HEK293 (cell line): Measurements from ENCODE around the gene CH25H.

Experiments used
- CTCF ChIA-PET: fragments of 350-600 bp; formaldehyde crosslinking; extraction: SDS; loops from one replicate; lab custom pipeline; 2021; ENCODE audit warnings: antibody characterized with exemption; lab: Yijun Ruan, JAX
- POLR2A ChIA-PET: fragments of 300-600 bp; formaldehyde crosslinking; extraction: SDS; loops from one replicate; lab custom pipeline; 2020; ENCODE audit warnings: antibody characterized with exemption, inconsistent platforms; lab: Yijun Ruan, JAX
- H3K27ac ChIP-seq: fragments of 200-500 bp; sonication (Bioruptor generic); 2 replicates; pipeline ENCODE4 v1.5.1; 2014; ENCODE audit warnings: low read depth, low read length, control low read depth, inconsistent platforms; ENCODE audit errors: extremely low read depth
- H3K36me3 ChIP-seq, 2 experiments: fragments of 200-500 bp in 1 of 2; sonication (Bioruptor generic) in 1 of 2; 1 replicate in 1 of 2; 2 replicates in 1 of 2; pipeline ENCODE4 v1.5.1; 2014 to 2017; ENCODE audit warnings: inconsistent platforms in 2 of 2, low read length in 2 of 2; ENCODE audit not compliant: control insufficient read depth in 2 of 2, insufficient read depth in 1 of 2
- H3K4me1 ChIP-seq: fragments of 200-500 bp; sonication (Bioruptor generic); 2 replicates; pipeline ENCODE4 v1.5.1; 2014; ENCODE audit warnings: mild to moderate bottlenecking, low read length, inconsistent platforms; ENCODE audit not compliant: control insufficient read depth, insufficient read depth
- H3K4me3 ChIP-seq: 2 replicates; pipeline ENCODE4 v1.5.1; 2011; ENCODE audit warnings: low read depth, mild to moderate bottlenecking, control low read depth, low read length, moderate library complexity
- H3K9me3 ChIP-seq: fragments of 200-500 bp; sonication (Bioruptor generic); 2 replicates; pipeline ENCODE4 v1.5.1; 2014; ENCODE audit warnings: low read depth, low read length, inconsistent platforms; ENCODE audit not compliant: control insufficient read depth, insufficient read depth
- FEZF1 ChIP-seq: fragments of 450-650 bp; formaldehyde crosslinking; IDR thresholded peaks from 2 replicates; pipeline ENCODE4 v1.5.1; 2016; ENCODE audit warnings: missing biosample characterization, missing genetic modification characterization
- GLIS2 ChIP-seq: fragments of 450-650 bp; formaldehyde crosslinking; IDR thresholded peaks from 2 replicates; pipeline ENCODE4 v1.5.1; 2016; ENCODE audit warnings: missing biosample characterization, missing genetic modification characterization
- KLF1 ChIP-seq: fragments of 450-650 bp; formaldehyde crosslinking; IDR thresholded peaks from 2 replicates; pipeline ENCODE4 v1.5.1; 2016; ENCODE audit warnings: missing biosample characterization, missing genetic modification characterization
- KLF7 ChIP-seq: fragments of 450-650 bp; formaldehyde crosslinking; IDR thresholded peaks from 2 replicates; pipeline ENCODE4 v1.5.1; 2016; ENCODE audit warnings: missing biosample characterization, missing genetic modification characterization, borderline replicate concordance
- SP2 ChIP-seq: fragments of 450-650 bp; formaldehyde crosslinking; IDR thresholded peaks from 2 replicates; pipeline ENCODE4 v1.5.1; 2016; ENCODE audit warnings: missing biosample characterization, missing genetic modification characterization
- ZBTB20 ChIP-seq: fragments of 450-650 bp; formaldehyde crosslinking; IDR thresholded peaks from 2 replicates; pipeline ENCODE4 v1.5.1; 2016; ENCODE audit warnings: missing biosample characterization, missing genetic modification characterization
- ZNF211 ChIP-seq: fragments of 450-650 bp; formaldehyde crosslinking; IDR thresholded peaks from 2 replicates; pipeline ENCODE4 v1.5.1; 2016; ENCODE audit warnings: low read depth, missing biosample characterization, missing genetic modification characterization
- ZNF23 ChIP-seq: fragments of 450-650 bp; formaldehyde crosslinking; IDR thresholded peaks from 2 replicates; pipeline ENCODE4 v1.5.1; 2016; ENCODE audit warnings: missing biosample characterization, missing genetic modification characterization, borderline replicate concordance
- ZNF335 ChIP-seq: fragments of 450-650 bp; formaldehyde crosslinking; conservative IDR thresholded peaks from 2 replicates; pipeline ENCODE4 v1.5.1; 2016; ENCODE audit warnings: missing biosample characterization, missing genetic modification characterization
- TF ChIP-seq, protein P1 (sequence below): fragments of 450-650 bp; formaldehyde crosslinking; IDR thresholded peaks from 2 replicates; pipeline ENCODE4 v1.5.1; 2016; ENCODE audit warnings: missing biosample characterization, missing genetic modification characterization
- TF ChIP-seq, protein P2 (sequence below): fragments of 450-650 bp; formaldehyde crosslinking; conservative IDR thresholded peaks from 2 replicates; pipeline ENCODE4 v1.5.1; 2016; ENCODE audit warnings: low read depth, missing biosample characterization, missing genetic modification characterization
- TF ChIP-seq, protein P3 (sequence below): fragments of 450-650 bp; formaldehyde crosslinking; optimal IDR thresholded peaks from 2 replicates; pipeline ENCODE3; 2016; ENCODE audit warnings: missing biosample characterization, mild to moderate bottlenecking, missing genetic modification characterization
- TF ChIP-seq, protein P4 (sequence below): fragments of 450-650 bp; formaldehyde crosslinking; IDR thresholded peaks from 2 replicates; pipeline ENCODE4 v1.5.1; 2017; ENCODE audit warnings: missing biosample characterization, missing genetic modification characterization
- TF ChIP-seq, protein P5 (sequence below): sonication (generic); formaldehyde crosslinking; IDR thresholded peaks from 2 replicates; pipeline ENCODE4 v1.8.1; 2022; ENCODE audit warnings: mild to moderate bottlenecking, moderate library complexity, missing genetic modification reagents
- TF ChIP-seq, protein P6 (sequence below): fragments of 450-650 bp; formaldehyde crosslinking; IDR thresholded peaks from 2 replicates; pipeline ENCODE4 v1.5.1; 2016; ENCODE audit warnings: missing biosample characterization, missing genetic modification characterization

CH25H gene

DNA sequence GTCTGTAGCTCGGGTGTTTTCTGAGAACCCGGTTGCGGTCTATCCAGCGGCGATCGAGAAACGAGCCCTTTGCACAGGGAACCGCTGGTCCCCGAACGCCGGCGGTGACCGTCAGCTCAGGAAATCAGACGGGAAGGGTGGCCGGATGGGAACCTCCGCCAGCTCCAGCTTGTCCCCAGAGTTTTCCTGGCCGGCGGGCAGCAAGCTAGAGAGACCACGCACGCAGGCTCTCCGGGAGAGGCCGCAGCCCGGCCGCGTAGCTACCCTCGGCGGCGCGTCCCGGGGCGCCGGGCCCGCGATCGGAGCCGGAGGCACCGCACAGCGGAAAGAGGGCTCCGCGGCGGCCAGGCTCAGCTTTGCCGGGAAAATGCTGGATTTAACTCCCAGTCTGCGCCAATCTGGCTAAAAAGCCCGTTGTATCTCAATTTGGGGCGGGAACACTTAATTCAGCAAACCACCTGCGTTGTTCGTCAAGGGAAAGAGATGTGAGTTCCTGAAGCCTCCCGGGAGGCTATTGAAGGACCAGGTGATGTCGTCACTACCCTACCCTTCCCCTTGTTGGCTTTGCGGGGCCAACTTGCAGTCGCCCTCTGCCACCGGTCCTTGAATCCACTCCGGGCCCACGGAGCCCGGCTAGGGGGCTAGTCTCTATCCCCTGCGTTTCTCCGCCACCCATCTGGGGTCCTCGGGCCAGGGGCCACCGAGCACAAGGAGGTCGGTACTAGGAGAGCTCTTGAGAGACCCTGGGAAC is 859 bp upstream of the CH25H start (continued):
- TF ChIP-seq, protein P1, sequence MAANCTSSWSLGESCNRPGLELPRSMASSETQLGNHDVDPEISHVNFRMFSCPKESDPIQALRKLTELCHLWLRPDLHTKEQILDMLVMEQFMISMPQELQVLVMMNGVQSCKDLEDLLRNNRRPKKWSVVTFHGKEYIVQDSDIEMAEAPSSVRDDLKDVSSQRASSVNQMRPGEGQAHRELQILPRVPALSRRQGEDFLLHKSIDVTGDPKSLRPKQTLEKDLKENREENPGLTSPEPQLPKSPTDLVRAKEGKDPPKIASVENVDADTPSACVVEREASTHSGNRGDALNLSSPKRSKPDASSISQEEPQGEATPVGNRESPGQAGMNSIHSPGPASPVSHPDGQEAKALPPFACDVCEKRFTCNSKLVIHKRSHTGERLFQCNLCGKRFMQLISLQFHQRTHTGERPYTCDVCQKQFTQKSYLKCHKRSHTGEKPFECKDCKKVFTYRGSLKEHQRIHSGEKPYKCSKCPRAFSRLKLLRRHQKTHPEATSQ (tag by site-specific recombination) = peak; percentile 44; the same call in 1 of the 2 replicates
- TF ChIP-seq, protein P2, sequence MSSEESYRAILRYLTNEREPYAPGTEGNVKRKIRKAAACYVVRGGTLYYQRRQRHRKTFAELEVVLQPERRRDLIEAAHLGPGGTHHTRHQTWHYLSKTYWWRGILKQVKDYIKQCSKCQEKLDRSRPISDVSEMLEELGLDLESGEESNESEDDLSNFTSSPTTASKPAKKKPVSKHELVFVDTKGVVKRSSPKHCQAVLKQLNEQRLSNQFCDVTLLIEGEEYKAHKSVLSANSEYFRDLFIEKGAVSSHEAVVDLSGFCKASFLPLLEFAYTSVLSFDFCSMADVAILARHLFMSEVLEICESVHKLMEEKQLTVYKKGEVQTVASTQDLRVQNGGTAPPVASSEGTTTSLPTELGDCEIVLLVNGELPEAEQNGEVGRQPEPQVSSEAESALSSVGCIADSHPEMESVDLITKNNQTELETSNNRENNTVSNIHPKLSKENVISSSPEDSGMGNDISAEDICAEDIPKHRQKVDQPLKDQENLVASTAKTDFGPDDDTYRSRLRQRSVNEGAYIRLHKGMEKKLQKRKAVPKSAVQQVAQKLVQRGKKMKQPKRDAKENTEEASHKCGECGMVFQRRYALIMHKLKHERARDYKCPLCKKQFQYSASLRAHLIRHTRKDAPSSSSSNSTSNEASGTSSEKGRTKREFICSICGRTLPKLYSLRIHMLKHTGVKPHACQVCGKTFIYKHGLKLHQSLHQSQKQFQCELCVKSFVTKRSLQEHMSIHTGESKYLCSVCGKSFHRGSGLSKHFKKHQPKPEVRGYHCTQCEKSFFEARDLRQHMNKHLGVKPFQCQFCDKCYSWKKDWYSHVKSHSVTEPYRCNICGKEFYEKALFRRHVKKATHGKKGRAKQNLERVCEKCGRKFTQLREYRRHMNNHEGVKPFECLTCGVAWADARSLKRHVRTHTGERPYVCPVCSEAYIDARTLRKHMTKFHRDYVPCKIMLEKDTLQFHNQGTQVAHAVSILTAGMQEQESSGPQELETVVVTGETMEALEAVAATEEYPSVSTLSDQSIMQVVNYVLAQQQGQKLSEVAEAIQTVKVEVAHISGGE (tag by site-specific recombination) = peak; percentile 81
- TF ChIP-seq, protein P3, sequence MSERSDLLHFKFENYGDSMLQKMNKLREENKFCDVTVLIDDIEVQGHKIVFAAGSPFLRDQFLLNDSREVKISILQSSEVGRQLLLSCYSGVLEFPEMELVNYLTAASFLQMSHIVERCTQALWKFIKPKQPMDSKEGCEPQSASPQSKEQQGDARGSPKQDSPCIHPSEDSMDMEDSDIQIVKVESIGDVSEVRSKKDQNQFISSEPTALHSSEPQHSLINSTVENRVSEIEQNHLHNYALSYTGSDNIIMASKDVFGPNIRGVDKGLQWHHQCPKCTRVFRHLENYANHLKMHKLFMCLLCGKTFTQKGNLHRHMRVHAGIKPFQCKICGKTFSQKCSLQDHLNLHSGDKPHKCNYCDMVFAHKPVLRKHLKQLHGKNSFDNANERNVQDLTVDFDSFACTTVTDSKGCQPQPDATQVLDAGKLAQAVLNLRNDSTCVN (tag by site-specific recombination) = peak; percentile 59
- TF ChIP-seq ZBTB20 (peak; percentile 42), ZNF211 (tag by site-specific recombination) (no peak), GLIS2 (peak; percentile 42; the same call in 1 of the 2 replicates), FEZF1 (tag by site-specific recombination) (no peak)
- TF ChIP-seq, protein P4, sequence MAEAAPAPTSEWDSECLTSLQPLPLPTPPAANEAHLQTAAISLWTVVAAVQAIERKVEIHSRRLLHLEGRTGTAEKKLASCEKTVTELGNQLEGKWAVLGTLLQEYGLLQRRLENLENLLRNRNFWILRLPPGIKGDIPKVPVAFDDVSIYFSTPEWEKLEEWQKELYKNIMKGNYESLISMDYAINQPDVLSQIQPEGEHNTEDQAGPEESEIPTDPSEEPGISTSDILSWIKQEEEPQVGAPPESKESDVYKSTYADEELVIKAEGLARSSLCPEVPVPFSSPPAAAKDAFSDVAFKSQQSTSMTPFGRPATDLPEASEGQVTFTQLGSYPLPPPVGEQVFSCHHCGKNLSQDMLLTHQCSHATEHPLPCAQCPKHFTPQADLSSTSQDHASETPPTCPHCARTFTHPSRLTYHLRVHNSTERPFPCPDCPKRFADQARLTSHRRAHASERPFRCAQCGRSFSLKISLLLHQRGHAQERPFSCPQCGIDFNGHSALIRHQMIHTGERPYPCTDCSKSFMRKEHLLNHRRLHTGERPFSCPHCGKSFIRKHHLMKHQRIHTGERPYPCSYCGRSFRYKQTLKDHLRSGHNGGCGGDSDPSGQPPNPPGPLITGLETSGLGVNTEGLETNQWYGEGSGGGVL (tag by site-specific recombination) = peak; percentile 30; the same call in 1 of the 2 replicates
- TF ChIP-seq, protein P5, sequence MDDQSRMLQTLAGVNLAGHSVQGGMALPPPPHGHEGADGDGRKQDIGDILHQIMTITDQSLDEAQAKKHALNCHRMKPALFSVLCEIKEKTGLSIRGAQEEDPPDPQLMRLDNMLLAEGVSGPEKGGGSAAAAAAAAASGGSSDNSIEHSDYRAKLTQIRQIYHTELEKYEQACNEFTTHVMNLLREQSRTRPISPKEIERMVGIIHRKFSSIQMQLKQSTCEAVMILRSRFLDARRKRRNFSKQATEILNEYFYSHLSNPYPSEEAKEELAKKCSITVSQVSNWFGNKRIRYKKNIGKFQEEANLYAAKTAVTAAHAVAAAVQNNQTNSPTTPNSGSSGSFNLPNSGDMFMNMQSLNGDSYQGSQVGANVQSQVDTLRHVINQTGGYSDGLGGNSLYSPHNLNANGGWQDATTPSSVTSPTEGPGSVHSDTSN (CRISPR knock-in tag) = 0 out of 2 replicates have a peak, but pooled peaks have one; percentile 24

DNA sequence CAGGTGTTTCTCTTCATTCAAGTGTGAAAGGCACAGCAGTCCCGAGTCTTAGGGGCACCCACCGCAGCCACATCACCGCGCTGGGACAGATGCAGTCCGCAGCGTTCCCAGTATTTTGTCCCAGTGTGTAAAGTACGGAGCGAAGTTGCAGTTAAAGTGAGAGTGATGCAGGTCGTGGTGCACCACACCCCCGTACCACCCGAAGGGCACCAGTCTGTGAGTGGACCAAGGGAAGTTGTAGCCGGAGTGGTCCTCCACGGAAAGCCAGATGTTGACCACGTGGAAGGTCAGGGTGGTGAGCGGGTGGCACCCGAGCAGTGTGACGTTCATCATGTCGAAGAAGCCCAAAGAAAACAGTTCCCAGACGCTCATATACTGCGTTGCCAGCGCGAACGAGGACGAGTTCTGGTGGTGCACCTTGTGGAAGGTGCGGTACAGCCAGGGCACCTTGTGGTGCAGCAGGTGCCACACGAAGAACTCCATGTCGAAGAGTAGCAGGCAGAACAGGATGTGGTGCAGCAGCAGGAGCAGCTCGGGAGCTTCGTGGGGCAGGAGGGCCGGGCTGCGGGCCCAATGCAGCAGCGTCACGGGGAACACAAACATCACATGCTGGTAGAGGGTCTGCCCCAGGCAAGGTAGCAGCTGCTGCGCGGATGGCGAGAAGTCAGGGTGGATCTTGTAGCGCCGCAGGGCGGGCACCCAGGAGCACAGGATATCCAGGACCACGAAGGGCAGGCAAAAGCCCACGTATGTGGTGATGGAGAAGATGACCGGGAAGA is 526 bp downstream of the CH25H start:
- H3K27ac ChIP-seq = peak overlapping the region; percentile 2; the same call in 1 of the 2 replicates
- H3K4me1 ChIP-seq = peaks cover 4% of the 10 kb centered on the region; the same call in 1 of the 2 replicates
- no peaks in the 10 kb centered on the region for H3K36me3 ChIP-seq
- ChIA-PET CTCF (interaction anchor here (0.7 to 6.4 kb wide), 7 partner anchors 9 to 273 kb away, joined by 3 to 43 read pairs (median 4); no protein-coding TSS in a partner anchor), POLR2A (interaction anchor here (1.8 kb wide), 1 partner anchor 214 kb away, joined by 7 read pairs; no protein-coding TSS in a partner anchor)
- peak overlapping the region; percentile 38 for H3K4me3 ChIP-seq
- no peaks in the 10 kb centered on the region for H3K9me3 ChIP-seq
- TF ChIP-seq, protein P6, sequence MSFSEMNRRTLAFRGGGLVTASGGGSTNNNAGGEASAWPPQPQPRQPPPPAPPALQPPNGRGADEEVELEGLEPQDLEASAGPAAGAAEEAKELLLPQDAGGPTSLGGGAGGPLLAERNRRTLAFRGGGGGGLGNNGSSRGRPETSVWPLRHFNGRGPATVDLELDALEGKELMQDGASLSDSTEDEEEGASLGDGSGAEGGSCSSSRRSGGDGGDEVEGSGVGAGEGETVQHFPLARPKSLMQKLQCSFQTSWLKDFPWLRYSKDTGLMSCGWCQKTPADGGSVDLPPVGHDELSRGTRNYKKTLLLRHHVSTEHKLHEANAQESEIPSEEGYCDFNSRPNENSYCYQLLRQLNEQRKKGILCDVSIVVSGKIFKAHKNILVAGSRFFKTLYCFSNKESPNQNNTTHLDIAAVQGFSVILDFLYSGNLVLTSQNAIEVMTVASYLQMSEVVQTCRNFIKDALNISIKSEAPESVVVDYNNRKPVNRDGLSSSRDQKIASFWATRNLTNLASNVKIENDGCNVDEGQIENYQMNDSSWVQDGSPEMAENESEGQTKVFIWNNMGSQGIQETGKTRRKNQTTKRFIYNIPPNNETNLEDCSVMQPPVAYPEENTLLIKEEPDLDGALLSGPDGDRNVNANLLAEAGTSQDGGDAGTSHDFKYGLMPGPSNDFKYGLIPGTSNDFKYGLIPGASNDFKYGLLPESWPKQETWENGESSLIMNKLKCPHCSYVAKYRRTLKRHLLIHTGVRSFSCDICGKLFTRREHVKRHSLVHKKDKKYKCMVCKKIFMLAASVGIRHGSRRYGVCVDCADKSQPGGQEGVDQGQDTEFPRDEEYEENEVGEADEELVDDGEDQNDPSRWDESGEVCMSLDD = no peak
- peak; percentile 33; the same call in 1 of the 2 replicates for TF ChIP-seq ZNF335 (tag by site-specific recombination)
- TF ChIP-seq, protein P2 (tag by site-specific recombination) = peak; percentile 50; the same call in 1 of the 2 replicates
- TF ChIP-seq GLIS2 = 0 out of 2 replicates have a peak, but pooled peaks have one; percentile 37
- no peak for TF ChIP-seq KLF7
- TF ChIP-seq KLF1 (tag by site-specific recombination) = 0 out of 2 replicates have a peak, but pooled peaks have one; percentile 8
- TF ChIP-seq ZBTB20 = peak; percentile 35; the same call in 1 of the 2 replicates
- no peak for TF ChIP-seq ZNF23 (tag by site-specific recombination)
- TF ChIP-seq SP2 (tag by site-specific recombination) = 0 out of 2 replicates have a peak, but pooled peaks have one; percentile 8
